GM10847 (cell line): ENCODE data around the gene SDCBP2.

Experiments used
- POLR2A ChIP-seq: IDR thresholded peaks from 2 replicates; pipeline ENCODE4 v1.6.1; 2011; ENCODE audit not compliant: insufficient read length; ENCODE audit errors: extremely low read depth

Gene SDCBP2

DNA sequence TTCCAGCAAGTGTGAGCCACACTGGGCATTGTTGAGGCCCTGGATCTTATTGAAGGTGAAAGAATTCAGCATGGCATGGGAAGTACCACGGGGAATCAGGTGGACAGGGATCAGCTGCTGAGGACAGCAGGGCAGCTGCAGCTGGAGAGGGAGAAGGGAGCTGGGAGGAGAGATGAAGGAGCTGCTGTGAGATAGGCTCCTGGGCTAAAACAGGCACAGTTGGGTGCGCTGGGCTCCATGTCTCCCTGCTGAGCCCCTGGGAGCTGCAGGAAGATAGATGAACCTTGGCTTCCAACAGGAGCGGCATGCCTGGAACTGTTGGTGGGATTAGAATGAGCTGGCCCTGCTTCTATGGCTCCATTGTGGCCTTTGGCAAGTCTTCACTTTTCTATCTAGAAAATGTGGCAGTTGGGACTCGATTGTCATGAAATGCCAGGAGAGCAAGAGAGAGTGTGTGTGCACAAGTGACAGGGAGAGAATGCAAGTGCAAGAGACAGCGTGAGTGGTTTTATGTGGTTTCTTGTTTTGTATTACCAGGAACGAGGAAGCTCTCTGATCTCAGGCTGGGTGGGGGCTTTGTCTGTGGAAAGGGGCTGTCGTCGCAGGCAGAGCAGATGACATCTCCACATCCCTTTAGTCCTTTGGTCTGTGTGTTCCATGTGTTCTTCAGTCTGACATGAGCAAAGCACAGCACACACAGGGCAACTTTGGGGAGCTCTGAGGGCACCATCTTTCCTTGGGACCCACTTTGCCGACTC, 42.5 kb downstream of the SDCBP2 start:
- no peak for TF ChIP-seq POLR2A

DNA sequence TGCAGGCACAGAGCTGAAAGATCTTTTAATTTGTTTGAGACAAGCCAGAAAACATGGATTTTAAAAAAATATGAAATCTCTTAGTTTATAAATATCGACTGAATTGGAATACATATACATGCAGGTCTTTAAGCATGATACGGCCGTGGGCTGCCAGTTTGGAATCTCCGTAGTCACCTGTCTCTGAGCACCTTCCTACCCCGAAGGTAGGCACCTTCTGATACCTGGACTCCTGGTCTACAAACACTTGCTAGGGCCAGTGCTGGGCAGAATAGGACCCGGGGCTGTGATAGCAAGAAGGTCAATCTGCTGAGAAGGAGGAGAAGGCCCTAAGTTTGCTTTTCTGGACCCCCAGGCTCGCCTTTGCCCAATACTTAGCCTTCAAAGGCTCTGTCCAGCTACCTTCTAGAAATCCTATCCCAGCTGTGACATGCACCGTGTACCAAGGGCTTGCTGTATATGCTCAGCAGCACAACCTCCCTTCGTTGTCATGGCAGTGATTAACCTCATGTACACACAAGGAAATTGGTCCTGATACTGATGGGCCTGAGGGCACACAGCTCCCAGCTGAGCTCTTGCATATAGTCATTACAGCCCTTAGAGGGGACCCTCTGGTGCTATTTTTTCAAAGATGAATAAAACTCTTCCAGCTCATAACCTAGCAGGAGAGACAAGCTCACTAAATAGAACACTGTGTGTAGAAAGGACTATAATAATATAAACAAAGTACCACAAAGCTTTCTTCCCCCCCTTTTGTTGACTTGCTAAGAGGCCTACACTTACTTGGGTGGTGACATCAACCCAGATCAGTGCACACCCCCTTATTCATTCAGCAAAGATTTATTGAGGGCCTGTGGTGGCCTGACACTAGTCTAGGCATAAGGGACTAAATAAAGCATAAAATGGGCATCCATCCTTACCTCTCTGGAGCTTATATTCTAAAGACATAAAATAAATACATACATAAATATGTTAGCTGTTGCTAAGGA, 45.1 kb downstream of the SDCBP2 start:
- TF ChIP-seq POLR2A: no peak

DNA sequence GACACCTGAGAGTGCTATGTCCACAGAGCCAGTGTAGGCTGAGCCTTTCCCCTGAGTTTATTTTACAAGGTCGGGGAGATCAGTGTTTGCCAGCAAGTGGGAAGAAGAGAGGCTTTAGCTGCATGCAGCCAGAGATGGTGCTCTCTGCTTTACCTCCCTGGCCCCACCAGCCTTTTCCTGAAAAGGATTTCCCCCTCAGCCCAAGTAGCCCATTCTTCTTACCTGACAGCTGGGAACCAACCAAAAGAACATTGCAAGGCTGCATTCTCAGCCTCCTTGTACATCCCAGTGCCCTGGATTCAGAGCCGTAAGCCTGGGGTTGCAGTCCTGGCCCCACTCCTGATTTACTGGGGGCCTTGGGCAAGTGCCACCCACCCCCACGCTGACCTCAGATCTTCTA, 46.0 kb downstream of the SDCBP2 start:
- no peak for TF ChIP-seq POLR2A

DNA sequence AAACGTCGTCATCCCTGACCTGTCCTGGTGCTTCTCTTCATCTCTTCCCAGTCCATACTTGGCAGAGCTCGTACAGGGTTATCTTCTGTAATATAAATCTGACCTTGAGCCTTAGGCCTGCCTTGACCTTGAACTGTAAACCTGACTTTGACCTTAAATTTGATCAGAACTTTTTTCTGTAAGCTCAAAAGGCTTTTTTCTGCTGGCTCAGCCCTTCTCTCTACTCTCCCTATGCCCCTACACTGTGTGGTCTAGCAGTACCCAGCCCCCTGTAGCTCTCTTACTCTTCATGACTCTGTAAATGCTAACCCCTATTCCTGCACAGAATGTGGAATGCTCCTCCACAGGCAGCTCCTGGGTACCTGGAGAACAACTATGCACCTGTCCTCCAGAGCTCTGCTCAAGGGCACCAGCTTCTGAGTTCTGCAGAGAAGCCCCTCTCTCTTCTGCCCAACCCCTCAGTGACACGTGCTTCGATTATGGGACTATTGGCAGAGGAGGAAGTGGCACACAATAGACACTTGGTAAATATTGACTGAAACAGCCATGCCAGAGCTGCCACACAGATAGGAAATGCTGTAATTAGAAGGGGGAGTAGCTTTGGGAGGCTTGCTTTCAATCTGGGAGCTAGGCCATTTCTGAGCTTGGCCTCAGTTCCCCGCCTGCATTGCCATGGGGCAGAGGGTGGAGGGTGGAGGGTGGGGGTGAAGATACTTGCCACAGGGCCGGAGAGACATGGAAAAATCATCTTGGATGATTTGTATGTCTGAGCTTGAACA, 47.5 kb downstream of the SDCBP2 start:
- no peak for TF ChIP-seq POLR2A

DNA sequence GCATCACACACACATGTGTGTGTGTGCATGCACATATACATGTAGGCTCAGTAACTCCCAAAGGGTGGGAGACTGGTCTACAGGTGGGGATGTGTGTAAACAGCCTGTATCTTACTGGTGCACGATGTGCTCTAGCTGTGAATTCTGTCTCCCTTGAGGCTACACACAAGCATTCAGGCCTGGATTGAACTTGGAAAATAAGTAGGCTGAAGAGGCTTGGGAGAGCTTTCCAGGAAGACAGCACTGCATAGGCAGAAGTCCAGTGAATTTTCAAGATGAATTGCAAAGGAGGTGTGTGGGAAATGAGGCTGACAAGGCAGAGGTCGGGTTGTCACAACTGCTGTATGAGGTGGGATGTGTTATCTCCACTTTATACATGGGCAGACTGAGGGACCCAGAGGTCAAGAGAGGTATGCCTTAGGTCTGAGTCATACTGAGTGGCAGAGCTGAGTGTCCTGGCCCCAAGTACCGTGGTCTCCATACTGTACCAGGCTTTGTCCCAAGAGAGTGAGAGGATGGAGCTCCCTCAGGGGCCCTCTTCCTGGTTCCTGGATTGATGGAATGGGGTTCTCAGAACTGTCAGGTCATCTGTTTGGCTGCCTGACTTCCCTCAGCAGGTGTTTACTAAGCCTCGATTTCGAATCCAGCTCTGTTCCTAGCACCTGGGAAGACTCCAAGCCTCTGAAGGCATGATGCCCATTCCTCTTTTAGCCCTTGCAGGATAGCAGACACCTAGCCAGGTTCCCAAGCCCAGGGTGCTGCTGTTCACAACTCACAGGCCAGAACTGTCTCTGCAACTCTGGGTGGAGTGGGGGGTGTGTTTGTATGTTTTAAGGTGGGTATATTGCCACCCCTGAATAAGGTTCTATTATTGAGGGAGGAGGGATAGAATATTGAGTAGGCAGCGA, 48.5 kb downstream of the SDCBP2 start:
- no peak for TF ChIP-seq POLR2A

DNA sequence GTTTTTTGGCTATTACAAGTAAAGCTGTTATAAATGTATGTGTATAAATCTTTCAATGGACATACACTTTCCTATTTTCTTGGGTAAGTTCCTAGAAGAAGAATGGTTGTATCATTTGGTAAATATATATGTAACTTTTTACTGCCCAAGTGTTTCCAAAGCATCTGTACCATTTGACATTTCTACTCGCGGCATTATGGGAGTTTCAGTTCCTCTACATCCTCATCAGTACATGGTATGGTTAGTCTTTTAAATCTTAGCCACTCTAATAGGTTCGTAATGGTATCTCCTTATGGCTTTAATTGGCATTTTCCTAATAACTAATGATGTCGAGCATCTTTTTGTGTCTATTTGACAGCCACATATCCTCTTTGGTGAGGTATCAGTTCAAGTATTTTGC, 49.9 kb downstream of the SDCBP2 start:
- TF ChIP-seq POLR2A: no peak

DNA sequence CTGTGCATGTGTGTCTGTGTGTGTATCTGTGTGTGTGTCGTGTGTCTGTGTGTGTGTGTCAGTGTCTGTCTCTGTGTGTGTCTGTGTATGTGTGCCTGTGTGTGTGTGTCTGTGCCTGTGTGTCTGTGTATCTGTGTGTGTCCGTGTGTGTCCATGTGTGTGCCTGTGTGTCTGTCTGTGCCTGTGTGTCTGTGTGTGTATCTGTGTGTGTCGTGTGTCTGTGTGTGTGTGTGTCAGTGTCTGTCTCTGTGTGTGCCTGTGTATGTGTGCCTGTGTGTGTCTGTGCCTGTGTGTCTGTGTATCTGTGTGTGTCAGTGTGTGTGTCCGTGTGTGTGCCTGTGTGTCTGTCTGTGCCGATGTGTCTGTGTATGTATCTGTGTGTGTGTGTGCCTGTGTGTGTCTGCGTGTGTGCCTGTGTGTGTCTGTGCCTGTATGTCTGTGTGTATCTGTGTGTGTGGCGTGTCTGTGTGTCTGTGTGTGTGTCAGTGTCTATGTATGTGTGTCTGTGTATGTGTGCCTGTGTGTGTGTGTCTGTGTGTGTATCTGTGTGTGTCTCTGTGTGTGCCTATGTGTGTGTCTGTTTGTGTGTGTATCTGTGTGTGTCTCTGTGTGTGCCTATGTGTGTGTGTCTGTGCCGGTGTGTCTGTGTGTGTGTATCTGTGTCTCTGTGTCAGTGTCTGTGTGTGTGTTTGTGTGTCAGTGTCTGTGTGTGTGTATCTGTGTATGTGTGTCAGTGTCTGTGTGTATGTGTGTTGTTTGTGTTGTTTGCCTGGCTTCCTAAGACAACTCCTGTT, 51.2 kb downstream of the SDCBP2 start:
- no peak for TF ChIP-seq POLR2A

DNA sequence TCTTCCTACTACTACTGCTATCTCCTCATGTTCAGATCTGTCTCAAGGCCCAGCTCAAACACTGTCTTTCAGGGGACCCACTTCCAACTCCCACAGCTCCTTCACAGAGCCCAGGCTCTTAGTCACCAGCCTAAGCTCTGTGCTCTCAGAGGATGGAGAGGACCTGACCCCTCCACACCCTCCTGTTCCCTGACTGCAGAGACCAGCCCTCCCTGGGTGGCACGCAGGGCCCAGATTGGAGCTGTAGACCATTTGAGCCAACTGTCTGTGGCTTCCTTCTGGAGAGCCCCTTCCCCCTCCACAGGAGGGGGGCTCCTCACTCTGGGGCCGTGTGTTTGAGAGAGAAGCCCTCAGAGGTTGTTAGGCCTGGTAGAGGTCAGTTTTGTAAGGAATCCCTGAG, 53.0 kb downstream of the SDCBP2 start:
- TF ChIP-seq POLR2A: no peak

DNA sequence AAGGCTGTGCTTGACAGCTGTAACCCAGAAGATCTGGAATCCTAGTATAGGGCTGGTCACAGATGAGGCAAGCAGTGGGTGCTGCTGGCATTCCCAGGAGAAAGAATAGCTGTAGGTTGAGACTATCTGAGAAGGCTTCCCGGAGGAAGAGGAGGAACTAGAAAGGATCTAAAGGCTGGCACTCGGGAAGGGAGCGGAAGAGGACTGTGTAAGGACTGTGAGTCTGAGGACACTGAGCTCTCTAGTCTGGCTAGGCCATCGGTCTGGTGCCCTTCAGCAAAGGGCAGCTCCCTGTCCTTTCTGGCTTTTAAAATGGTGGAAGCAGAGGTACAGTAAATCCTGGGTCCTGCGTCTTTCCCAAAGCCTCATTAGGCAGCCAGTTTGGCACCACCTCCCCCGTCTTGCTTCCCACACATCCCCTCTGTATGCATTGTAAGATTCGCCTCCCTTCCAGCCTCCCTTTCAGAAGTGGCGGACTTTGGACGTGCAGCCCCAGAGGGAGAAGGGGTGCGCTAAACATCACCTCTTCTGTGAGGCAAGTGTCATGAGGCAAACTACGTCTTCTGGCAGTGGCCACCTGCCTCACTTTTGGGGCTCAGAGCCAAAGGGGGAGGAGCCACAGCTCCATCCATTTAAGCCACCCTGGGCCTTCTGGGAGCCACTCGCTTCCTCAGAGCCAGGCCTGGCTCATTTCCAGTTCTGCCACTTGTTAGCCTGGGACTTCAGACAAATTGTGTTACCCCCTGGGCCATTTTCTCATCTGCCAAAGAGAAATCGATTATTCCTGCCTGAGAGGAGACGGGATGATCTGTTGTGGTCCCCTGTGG, 54.2 kb downstream of the SDCBP2 start:
- TF ChIP-seq POLR2A: no peak

DNA sequence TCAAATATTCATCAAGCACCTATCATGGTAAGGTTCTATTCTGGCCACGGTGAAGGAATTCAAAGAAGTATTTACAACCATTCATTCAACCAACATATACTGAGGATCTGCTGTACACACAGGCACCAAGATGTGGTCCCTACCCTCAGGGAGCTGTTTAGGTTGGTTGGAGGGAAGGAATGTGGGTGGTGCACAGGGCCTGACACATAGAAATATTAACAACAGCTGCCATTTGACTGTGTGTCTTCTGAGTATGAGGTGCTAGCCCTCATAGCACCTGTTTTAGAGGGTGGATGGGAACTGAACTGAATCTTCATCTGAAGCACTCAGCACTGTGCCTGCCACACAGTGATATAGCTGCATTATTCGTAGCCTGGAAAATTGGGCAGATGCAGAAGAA, 55.6 kb downstream of the SDCBP2 start:
- TF ChIP-seq POLR2A: no peak

DNA sequence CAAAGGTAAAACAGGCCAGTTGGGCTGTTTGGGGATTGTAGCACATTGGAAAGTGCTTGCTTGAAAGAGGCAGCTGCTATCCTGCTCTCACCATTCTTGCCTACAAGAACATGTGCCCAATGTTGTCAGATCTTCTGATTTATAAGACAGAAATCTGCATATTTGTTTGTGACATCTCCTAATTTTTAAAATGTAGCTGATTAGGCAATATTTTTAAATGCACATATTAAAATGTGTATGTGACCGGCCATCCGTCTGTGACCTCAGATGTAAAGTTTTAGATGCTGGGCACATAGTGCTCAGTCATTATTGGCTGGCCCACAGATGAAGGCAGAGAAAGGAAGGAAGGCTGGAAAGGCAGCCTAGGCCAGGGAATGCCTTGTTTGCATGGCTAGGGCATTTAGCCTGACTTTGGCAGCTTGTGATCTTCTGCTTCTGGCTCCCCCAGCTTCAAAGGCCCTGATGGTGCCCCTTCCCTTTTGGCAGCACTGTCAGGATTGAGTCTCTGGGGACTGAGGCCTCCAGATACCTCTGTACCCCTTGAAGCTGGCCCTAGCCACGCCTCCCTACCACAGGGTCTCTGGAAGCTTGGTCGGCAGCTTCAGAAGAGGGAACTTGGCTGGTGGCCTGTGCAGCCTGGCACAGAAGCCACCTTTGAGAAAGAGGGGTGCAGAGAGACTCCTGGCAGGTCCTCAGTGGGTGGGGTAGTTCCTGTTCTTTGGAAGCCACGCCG, 56.4 kb downstream of the SDCBP2 start:
- no peak for TF ChIP-seq POLR2A

DNA sequence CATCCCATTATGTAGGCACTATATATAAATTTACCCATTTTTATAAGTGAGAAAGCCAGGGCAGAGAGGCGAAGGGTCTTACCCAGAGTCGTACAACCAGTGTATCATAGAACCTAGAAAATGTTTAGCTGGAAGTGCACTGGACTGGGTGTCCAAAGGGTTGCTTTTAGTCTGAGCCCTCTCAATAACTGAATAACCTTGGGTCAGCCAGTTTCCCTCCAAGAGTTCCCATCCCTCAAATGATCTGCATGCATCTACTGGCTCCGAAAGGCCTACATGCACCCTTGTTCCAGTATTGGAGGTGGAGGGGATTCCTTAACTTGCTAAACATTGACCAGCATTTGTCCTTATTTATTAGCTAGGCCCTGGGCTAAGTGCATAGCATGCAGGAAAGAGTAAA, 59.1 kb downstream of the SDCBP2 start:
- no peak for TF ChIP-seq POLR2A
